KMS-11 (cell line): ENCODE measurements around the gene ZNF385A.
"Not testable (repeated sequence)": the region's sequence is repeated elsewhere in the genome, so short reads cannot be mapped to it uniquely, and the experiment has no call there.

ENCODE experiments used
- H2AFZ ChIP-seq: fragments of 200-600 bp; sonication (generic); 2 replicates; pipeline ENCODE4 v1.6.1; 2016; ENCODE audit warnings: antibody characterized with exemption, mixed run types, low read depth
- H3K27ac ChIP-seq: fragments of 200-600 bp; sonication (generic); 2 replicates; pipeline ENCODE4 v1.6.1; 2016; ENCODE audit warnings: mild to moderate bottlenecking, mixed run types
- H3K27me3 ChIP-seq: fragments of 200-600 bp; sonication (generic); 2 replicates; pipeline ENCODE4 v1.6.1; 2017; ENCODE audit warnings: mild to moderate bottlenecking, low read depth, mixed run types, moderate library complexity; ENCODE audit not compliant: insufficient read depth
- H3K36me3 ChIP-seq: fragments of 200-600 bp; sonication (generic); 2 replicates; pipeline ENCODE4 v1.6.1; 2017; ENCODE audit warnings: mild to moderate bottlenecking, mixed run types; ENCODE audit not compliant: insufficient read depth
- H3K4me1 ChIP-seq: fragments of 200-600 bp; sonication (generic); 2 replicates; pipeline ENCODE4 v1.6.1; 2016; ENCODE audit warnings: mild to moderate bottlenecking, low read depth, mixed run types; ENCODE audit not compliant: poor library complexity, severe bottlenecking
- H3K4me2 ChIP-seq: fragments of 200-600 bp; sonication (generic); 2 replicates; pipeline ENCODE4 v1.7.0; 2016; ENCODE audit warnings: mild to moderate bottlenecking, mixed run types
- H3K4me3 ChIP-seq: fragments of 200-600 bp; sonication (generic); IDR thresholded peaks from 2 replicates; pipeline ENCODE4 v1.6.1; 2017; ENCODE audit warnings: low read depth, low read length, mixed read lengths; ENCODE audit not compliant: insufficient read depth
- H3K79me2 ChIP-seq: fragments of 200-600 bp; sonication (generic); 2 replicates; pipeline ENCODE4 v1.6.1; 2016; ENCODE audit warnings: low read depth, mixed run types; ENCODE audit not compliant: insufficient read depth
- H3K9ac ChIP-seq: fragments of 200-600 bp; sonication (generic); 2 replicates; pipeline ENCODE4 v1.6.1; 2016; ENCODE audit warnings: mild to moderate bottlenecking, mixed run types
- H4K20me1 ChIP-seq: fragments of 200-600 bp; sonication (generic); 2 replicates; pipeline ENCODE4 v1.6.1; 2016; ENCODE audit warnings: mild to moderate bottlenecking, mixed run types; ENCODE audit not compliant: insufficient read depth
- CTCF ChIP-seq: fragments of 200-600 bp; sonication (generic); conservative IDR thresholded peaks from 2 replicates; pipeline ENCODE4 v1.6.1; 2017; ENCODE audit warnings: low read depth, mild to moderate bottlenecking, antibody characterized with exemption, low read length, moderate library complexity, mixed read lengths

ZNF385A gene

GRCh38 chr12:54330442-54330841 is 54.1 kb downstream of the ZNF385A start:
- Histone ChIP-seq H3K27me3 (no peaks in the 10 kb centered on the region), H3K27ac (no peak overlapping the region), H3K36me3 (no peaks in the 10 kb centered on the region), H3K4me2 (no peak overlapping the region), H3K4me3 (no peak overlapping the region), H4K20me1 (no peaks in the 10 kb centered on the region), H2AFZ (no peak overlapping the region), H3K4me1 (peaks cover 10% of the 10 kb centered on the region), H3K9ac (no peak overlapping the region), H3K79me2 (peaks cover 35% of the 10 kb centered on the region)
- no peak for TF ChIP-seq CTCF

DNA sequence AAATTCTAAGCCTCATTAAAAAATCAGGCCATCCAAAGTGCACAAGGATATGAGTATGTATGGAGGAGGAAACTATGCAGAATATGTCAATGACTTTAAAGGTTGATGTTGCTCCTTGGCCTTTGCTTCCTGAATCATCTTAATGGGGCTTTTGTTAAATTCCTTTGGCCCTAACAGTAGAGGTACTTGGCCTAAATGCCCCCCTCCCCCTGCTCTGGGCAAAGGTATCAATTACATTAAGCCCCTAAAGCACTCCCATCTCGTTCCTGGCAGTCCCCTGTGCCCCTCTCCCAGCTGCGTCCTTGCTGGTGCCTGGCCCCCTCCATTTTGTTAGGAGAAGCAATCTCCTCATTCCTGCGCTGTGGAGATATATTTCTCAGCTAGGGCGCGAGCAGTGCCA is 54.8 kb downstream of the ZNF385A start:
- Histone ChIP-seq H3K4me3 (no peak overlapping the region), H3K4me2 (no peak overlapping the region), H2AFZ (no peak overlapping the region), H4K20me1 (no peaks in the 10 kb centered on the region), H3K9ac (no peak overlapping the region), H3K79me2 (peaks cover 40% of the 10 kb centered on the region), H3K27me3 (no peaks in the 10 kb centered on the region), H3K36me3 (no peaks in the 10 kb centered on the region), H3K27ac (no peak overlapping the region), H3K4me1 (peaks cover 10% of the 10 kb centered on the region)
- TF ChIP-seq CTCF = no peak

DNA sequence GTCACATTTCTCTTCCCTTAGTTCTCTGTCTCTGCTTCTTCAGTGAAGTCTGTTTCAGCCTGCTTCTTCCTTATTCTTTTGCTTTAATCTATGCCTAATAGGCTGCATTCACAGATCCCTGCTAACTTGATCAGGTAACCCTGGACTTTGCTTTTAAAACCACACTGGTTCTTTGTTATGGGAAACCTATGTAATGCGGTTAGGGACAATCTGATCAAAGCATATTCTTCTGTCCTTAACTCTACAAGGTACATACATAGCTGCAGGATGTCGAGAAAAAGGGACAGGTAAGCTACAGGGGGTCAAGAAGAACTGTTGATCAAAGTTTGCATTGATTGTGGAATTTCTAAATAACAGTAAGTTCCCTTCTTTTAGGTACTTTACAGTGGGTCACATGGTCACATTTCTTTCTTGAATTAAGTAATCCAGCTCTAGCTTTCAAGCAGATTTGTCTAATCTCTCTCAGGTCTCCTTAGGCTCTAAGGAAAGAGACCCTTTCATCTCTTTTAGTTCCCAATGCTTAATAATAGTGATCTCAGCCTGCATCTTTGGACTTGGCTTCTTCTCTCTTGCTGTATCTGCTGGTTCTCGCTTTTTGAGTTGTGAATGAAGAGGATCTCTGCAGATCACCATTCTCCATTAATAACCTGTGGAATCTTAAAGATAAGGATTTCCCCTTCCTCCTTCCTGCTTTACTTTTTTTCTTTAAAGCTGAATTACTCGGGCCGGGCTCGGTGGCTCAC is 55.8 kb downstream of the ZNF385A start:
- peaks cover 40% of the 10 kb centered on the region for H3K79me2 ChIP-seq
- peaks cover 14% of the 10 kb centered on the region for H3K4me1 ChIP-seq
- no peaks in the 10 kb centered on the region for H4K20me1 ChIP-seq
- no peak overlapping the region for H3K4me3 ChIP-seq
- TF ChIP-seq CTCF = no peak
- no peak overlapping the region for H3K4me2 ChIP-seq
- no peak overlapping the region for H3K27ac ChIP-seq
- no peaks in the 10 kb centered on the region for H3K36me3 ChIP-seq
- no peaks in the 10 kb centered on the region for H3K27me3 ChIP-seq
- no peak overlapping the region for H3K9ac ChIP-seq
- no peak overlapping the region for H2AFZ ChIP-seq

DNA sequence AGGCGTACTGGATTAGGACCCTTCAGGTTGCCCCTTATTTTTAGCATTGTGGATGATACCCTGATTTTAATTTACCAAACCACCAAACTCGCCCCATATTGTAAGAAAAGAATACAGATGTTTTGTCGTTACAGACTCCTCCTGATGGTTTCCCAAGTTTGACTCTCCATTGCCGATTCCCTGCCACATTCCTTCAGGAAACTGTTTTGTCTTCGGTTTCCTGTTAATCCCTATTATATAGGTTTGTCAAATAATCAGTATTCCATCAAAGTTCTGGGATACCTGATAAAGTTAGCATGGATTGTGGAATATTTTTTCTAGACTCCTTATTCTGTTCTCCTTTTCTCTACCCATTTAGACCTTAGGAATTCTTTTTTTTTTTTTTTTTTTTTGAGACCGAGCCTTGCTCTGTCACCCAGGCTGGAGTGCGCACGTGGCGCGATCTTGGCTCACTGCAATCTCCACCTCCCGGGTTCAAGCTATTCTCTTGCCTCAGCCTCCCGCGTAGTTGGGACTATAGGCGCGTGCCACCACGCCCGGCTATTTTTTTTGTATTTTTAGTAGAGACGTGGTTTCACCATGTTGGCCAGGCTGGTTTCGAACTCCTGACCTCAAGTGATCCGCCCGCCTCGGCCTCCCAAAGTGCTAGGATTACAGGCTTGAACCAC is 59.0 kb downstream of the ZNF385A start:
- Histone ChIP-seq H3K4me1 (peaks cover 14% of the 10 kb centered on the region), H2AFZ (peak overlapping the region; percentile 68), H3K4me2 (peak overlapping the region; percentile 97), H3K79me2 (peaks cover 23% of the 10 kb centered on the region), H3K27ac (peak overlapping the region; percentile 48), H3K9ac (peak overlapping the region; percentile 69)
- H4K20me1 ChIP-seq, H3K36me3 ChIP-seq, H3K27me3 ChIP-seq, H3K4me3 ChIP-seq: not testable (repeated sequence)
